GM18873 (cell line): Measurements from ENCODE around the gene DAP3.
"Not testable (repeated sequence)": the region's sequence is repeated elsewhere in the genome, so short reads cannot be mapped to it uniquely, and the experiment has no call there.

Experiments
- ATAC-seq: cut with Tn5 transposase; IDR thresholded peaks from one replicate; pipeline ENCODE4 v1.9.1; 2021; ENCODE audit warnings: mild to moderate bottlenecking, moderate library complexity, moderate number of reproducible peaks; ENCODE audit not compliant: unreplicated experiment, low FRiP score

Gene DAP3

DNA sequence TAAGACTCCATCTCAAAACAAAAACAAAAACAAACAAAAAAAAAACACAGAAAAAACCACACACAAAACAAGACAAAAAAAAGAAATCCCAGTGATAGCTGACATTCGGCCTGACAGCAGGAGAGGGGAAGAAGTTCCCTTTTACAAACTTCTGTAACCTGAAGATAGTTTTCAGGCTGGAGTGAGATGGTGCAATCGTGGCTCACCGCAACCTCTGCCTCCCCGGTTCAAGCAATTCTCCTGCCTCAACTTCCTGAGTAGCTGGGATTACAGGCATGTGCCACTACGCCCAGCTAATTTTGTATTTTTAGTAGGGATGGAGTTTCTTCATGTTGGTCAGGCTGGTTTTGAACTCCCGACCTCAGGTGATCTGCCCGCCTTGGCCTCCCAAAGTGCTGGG lies 75.1 kb downstream of the DAP3 start:
- not testable (repeated sequence) for ATAC-seq

DNA sequence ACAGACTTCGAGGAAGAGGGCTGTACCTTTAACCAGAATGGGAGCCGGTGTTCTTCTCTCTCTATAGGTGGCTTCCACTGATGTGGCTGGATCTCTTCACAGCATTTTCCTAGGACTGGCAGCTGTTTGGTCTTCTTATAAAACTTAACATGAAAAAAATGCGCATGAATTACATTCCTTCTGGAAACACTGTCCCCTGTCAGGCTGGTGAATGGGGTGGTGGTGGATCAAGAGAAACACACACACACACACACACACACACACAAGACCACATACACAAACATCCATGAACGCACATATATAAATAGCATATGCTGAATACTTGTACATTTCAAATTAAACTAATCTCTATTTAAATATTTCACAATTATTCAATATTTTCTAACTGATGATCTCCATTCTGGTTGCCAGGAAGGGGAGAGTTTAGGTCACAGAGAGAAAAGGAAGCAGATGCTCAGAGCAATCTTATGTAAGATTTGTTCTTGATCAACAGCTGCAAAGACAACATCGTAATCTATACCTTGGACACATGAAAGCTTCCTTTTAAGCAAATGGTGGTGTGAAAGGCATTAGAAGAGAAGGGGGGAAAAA lies 78.6 kb downstream of the DAP3 start:
- ATAC-seq, result not testable (repeated sequence)

DNA sequence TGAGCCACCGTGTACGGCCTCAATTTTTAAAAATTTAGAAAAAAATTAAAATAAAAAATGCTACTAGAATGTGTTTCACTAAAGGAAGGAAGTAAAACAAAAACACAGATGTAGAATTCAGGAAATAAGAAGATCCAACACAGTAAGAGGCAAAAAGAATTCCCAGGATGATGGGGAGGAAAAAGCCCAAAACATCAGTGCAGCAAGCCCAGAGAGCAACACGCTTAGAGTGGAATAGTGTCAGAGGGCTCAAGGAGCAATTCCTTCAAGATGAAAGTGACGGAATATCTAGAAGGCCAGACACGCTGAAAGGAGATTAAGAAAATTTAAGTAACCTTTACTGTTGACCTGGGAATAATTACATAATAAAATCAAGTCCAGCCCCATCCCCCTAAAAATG lies 80.4 kb downstream of the DAP3 start:
- ATAC-seq, result no peak

DNA sequence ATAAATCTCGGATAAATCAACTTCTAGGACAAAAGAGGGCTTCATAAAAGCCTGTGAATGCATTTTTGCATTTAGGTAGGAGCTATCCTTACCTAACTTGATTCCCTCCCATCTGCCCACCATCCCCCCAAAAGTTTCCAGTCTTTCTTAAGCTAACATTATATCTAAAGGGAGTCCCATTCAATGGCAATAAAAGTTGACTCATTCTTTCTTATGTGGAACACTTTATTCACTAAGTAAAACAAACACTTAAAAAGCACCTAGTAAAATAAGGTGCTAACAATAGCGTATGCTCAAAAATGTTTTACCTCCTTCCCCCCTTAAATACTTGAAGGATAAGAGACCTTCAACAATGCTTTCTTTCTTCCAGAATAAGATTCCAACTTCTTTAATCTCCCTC lies 84.3 kb downstream of the DAP3 start:
- no peak for ATAC-seq

DNA sequence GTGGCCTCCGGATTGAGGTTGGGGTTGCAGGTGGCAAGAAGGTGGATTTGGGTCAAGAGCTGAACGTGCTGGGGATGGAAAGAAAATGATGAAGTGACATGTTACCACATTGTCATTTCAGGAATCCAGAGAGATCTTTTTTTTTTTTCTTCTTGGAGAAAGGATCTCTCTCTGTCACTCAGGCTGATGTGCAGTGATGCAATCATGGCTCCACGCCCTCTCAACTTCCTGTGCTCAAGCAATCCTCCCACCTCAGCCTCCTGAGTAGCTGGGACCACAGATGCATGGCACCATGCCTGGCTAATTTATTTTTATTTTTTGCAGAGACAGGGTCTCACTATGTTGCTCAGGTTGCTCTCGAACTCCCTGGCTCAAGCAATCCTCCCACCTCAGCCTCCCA lies 87.5 kb downstream of the DAP3 start:
- ATAC-seq, result no peak

DNA sequence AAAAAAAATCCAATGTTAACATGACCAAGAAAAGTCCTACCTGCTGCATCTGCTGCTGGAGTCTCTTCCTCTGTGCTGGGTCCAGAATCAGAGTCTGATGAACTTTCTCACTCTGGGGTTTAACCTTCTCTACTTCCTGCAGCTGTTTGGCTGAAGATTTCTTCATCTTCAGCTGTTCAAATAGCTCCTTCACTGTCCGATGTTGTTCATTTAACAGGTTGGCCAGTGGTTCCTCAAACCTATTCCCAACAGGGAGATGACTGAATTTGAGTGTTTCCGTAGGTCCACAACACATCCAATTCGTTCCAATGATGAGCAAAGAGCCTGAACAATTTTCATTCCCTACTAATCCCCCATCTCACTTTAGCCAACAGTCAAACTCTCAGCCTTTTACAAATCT lies 88.7 kb downstream of the DAP3 start:
- no peak for ATAC-seq
